H1 (cell line): ENCODE measurements around the gene ATP5ME. TPM values are rescaled to one million over a fixed set of nuclear protein-coding genes. Genes with fewer than 3 reads are reported as not detected.

Experiments
- CTCF ChIA-PET: fragments of 300-600 bp; sonication (Branson Sonifier 250); formaldehyde crosslinking; loops from one replicate; lab custom pipeline; 2021; ENCODE audit not compliant: partially characterized antibody; lab: Charles Lee
- POLR2A ChIA-PET: fragments of 300-600 bp; sonication (Branson Sonifier 250); formaldehyde crosslinking; loops from one replicate; lab custom pipeline; 2021; ENCODE audit warnings: inconsistent platforms; ENCODE audit not compliant: partially characterized antibody; lab: Charles Lee
- DNase-seq, 2 experiments: peaks; one replicate each; pipeline versions ENCODE4 v3.0.0 to v3.0.0-alpha.2; 2010 to 2022; ENCODE audit warnings: low spot score in 2 of 2, low read depth in 1 of 2, mixed read lengths in 1 of 2
- FAIRE-seq: peaks from 2 replicates; lab custom pipeline; 2011; peaks lifted over from hg19 to GRCh38; lab: Jason Lieb, UNC
- H2AFZ ChIP-seq: 2 replicates; pipeline ENCODE4 v1.8.1; 2012; ENCODE audit warnings: low read length, inconsistent platforms
- H2AK5ac ChIP-seq: 2 replicates; pipeline ENCODE4 v1.6.1; 2013; ENCODE audit warnings: low read depth, low read length
- H2BK120ac ChIP-seq: replicated peaks from 2 replicates; pipeline ENCODE3; 2013; ENCODE audit warnings: low read depth, low read length, inconsistent platforms
- H2BK12ac ChIP-seq: 2 replicates; pipeline ENCODE4 v1.6.1; 2013; ENCODE audit warnings: low read depth, low read length
- H2BK15ac ChIP-seq: 2 replicates; pipeline ENCODE4 v1.6.1; 2013; ENCODE audit warnings: low read length
- H2BK20ac ChIP-seq: 2 replicates; pipeline ENCODE4 v1.6.1; 2013; ENCODE audit warnings: low read length
- H2BK5ac ChIP-seq: 2 replicates; pipeline ENCODE4 v1.6.1; 2013; ENCODE audit warnings: low read depth, low read length
- H3K14ac ChIP-seq: 2 replicates; pipeline ENCODE4 v1.6.1; 2013; ENCODE audit warnings: inconsistent platforms; ENCODE audit not compliant: insufficient read length
- H3K18ac ChIP-seq: 2 replicates; pipeline ENCODE4 v1.6.1; 2013; ENCODE audit warnings: low read length; ENCODE audit errors: extremely low read depth
- H3K23ac ChIP-seq: 2 replicates; pipeline ENCODE4 v1.6.1; 2013; ENCODE audit warnings: inconsistent platforms; ENCODE audit not compliant: insufficient read length
- H3K23me2 ChIP-seq: 2 replicates; pipeline ENCODE4 v1.6.1; 2013; ENCODE audit warnings: low read depth, low read length
- H3K27ac ChIP-seq: 2 replicates; pipeline ENCODE4 v1.6.1; 2011; ENCODE audit warnings: low read depth, low read length, inconsistent platforms
- H3K27me3 ChIP-seq, 4 experiments: replicated peaks in 1 of 4; 1 replicate in 1 of 4; 2 replicates in 3 of 4; pipeline versions ENCODE4 v1.6.1 to v1.8.1; 2011 to 2013; ENCODE audit warnings: low read length in 3 of 4, mild to moderate bottlenecking in 3 of 4, inconsistent platforms in 2 of 4, mixed read lengths in 2 of 4, moderate library complexity in 1 of 4; ENCODE audit not compliant: control insufficient read depth in 3 of 4, insufficient read depth in 3 of 4; ENCODE audit errors: extremely low read depth in 1 of 4
- H3K36me3 ChIP-seq, 4 experiments: 2 replicates each; pipeline versions ENCODE4 v1.6.1 to v1.8.1; 2011 to 2013; ENCODE audit warnings: mild to moderate bottlenecking in 4 of 4, low read length in 3 of 4, moderate library complexity in 2 of 4, control low read depth in 1 of 4, inconsistent platforms in 1 of 4; ENCODE audit not compliant: insufficient read depth in 4 of 4, control insufficient read depth in 2 of 4
- H3K4ac ChIP-seq: replicated peaks from 2 replicates; pipeline ENCODE3; 2013; ENCODE audit warnings: low read length, low read depth, mixed read lengths, inconsistent platforms; ENCODE audit not compliant: insufficient read length
- H3K4me1 ChIP-seq, 4 experiments: replicated peaks in 1 of 4; 1 replicate in 1 of 4; 2 replicates in 3 of 4; pipeline versions ENCODE4 v1.6.1 to v1.8.1; 2011 to 2013; ENCODE audit warnings: low read length in 3 of 4, inconsistent platforms in 2 of 4, mixed read lengths in 1 of 4; ENCODE audit not compliant: insufficient read depth in 4 of 4, control insufficient read depth in 3 of 4
- H3K4me2 ChIP-seq, 2 experiments: 2 replicates each; pipeline versions ENCODE4 v1.6.1 to v1.8.1; 2011 to 2013; ENCODE audit warnings: low read depth in 2 of 2, low read length in 2 of 2, control low read depth in 1 of 2, inconsistent platforms in 1 of 2, mild to moderate bottlenecking in 1 of 2; ENCODE audit not compliant: insufficient read depth in 1 of 2
- H3K4me3 ChIP-seq, 4 experiments: fragments of 200-600, 300-600 bp in 1 of 4; sonication (generic), shearing (Covaris generic), sonication (Bioruptor Twin) in 1 of 4; 2 replicates each; pipeline versions ENCODE4 v1.5.1 to v1.8.1; 2011 to 2016; ENCODE audit warnings: low read length in 4 of 4, low read depth in 3 of 4, control low read depth in 2 of 4, inconsistent platforms in 2 of 4, mild to moderate bottlenecking in 2 of 4, mixed read lengths in 1 of 4, moderate library complexity in 1 of 4; ENCODE audit not compliant: insufficient read depth in 2 of 4; ENCODE audit errors: extremely low read depth in 1 of 4
- H3K56ac ChIP-seq: replicated peaks from 2 replicates; pipeline ENCODE3; 2013; ENCODE audit warnings: low read depth, mild to moderate bottlenecking, mixed read lengths, low read length, inconsistent platforms; ENCODE audit not compliant: insufficient read length
- H3K79me1 ChIP-seq: 2 replicates; pipeline ENCODE4 v1.6.1; 2013; ENCODE audit warnings: low read depth, low read length, control low read depth
- H3K79me2 ChIP-seq, 2 experiments: 2 replicates each; pipeline versions ENCODE4 v1.6.1 to v1.8.1; 2012 to 2013; ENCODE audit warnings: low read length in 2 of 2, mild to moderate bottlenecking in 2 of 2, inconsistent platforms in 1 of 2; ENCODE audit not compliant: insufficient read depth in 2 of 2, control insufficient read depth in 1 of 2
- H3K9ac ChIP-seq, 4 experiments: replicated peaks in 1 of 4; 1 replicate in 1 of 4; 2 replicates in 3 of 4; pipeline versions ENCODE4 v1.6.1 to v1.8.1; 2011 to 2013; ENCODE audit warnings: low read depth in 3 of 4, low read length in 3 of 4, control low read depth in 2 of 4, mild to moderate bottlenecking in 2 of 4, moderate library complexity in 2 of 4, inconsistent platforms in 1 of 4; ENCODE audit errors: extremely low read depth in 1 of 4
- H3K9me3 ChIP-seq, 2 experiments: 2 replicates each; pipeline versions ENCODE4 v1.6.1 to v1.8.1; 2012 to 2013; ENCODE audit warnings: mild to moderate bottlenecking in 2 of 2, moderate library complexity in 2 of 2, control low read depth in 1 of 2, inconsistent platforms in 1 of 2, low read depth in 1 of 2, low read length in 1 of 2, mixed read lengths in 1 of 2; ENCODE audit not compliant: insufficient read depth in 2 of 2
- H4K20me1 ChIP-seq, 2 experiments: replicated peaks in 1 of 2; 2 replicates each; pipeline versions ENCODE3 to v1.8.1; 2011 to 2013; ENCODE audit warnings: inconsistent platforms in 2 of 2, low read length in 2 of 2, mild to moderate bottlenecking in 1 of 2; ENCODE audit not compliant: insufficient read depth in 2 of 2, control insufficient read depth in 1 of 2
- H4K5ac ChIP-seq: 2 replicates; pipeline ENCODE4 v1.6.1; 2013; ENCODE audit warnings: low read length, low read depth, mixed read lengths, inconsistent platforms; ENCODE audit not compliant: insufficient read length
- H4K8ac ChIP-seq: 2 replicates; pipeline ENCODE4 v1.8.0; 2013; ENCODE audit warnings: mild to moderate bottlenecking, moderate library complexity, low read length, inconsistent platforms; ENCODE audit not compliant: insufficient read depth; ENCODE audit errors: extremely low read depth
- H4K91ac ChIP-seq: replicated peaks from 2 replicates; pipeline ENCODE3; 2013; ENCODE audit warnings: low read length, mixed read lengths, inconsistent platforms; ENCODE audit not compliant: insufficient read length
- KDM4A ChIP-seq: IDR thresholded peaks from one replicate; pipeline ENCODE4 v1.7.1; 2012; ENCODE audit warnings: low read depth, mild to moderate bottlenecking, moderate library complexity, low read length, inconsistent platforms; ENCODE audit not compliant: severe bottlenecking
- POLR2A ChIP-seq, 2 experiments: IDR thresholded peaks; 1 replicate in 1 of 2; 2 replicates in 1 of 2; pipeline ENCODE4 v1.6.1; 2011; ENCODE audit warnings: low read depth in 2 of 2, low read length in 2 of 2, mild to moderate bottlenecking in 2 of 2; ENCODE audit errors: control extremely low read depth in 1 of 2
- SP4 ChIP-seq: IDR thresholded peaks from 2 replicates; pipeline ENCODE4 v1.6.1; 2012; ENCODE audit warnings: low read length, inconsistent platforms
- WGBS, 2 experiments: shearing (Covaris generic) in 1 of 2; methylation state at CpG; one replicate each; pipeline versions ENCODE4 v1.1.6 to v1.1.7; 2013 to 2015; ENCODE audit warnings: low lambda C conversion rate in 2 of 2, mixed read lengths in 2 of 2, inconsistent platforms in 1 of 2, low coverage in 1 of 2, missing lambda C conversion rate in 1 of 2; ENCODE audit not compliant: insufficient replicate concordance in 2 of 2, insufficient coverage in 1 of 2, insufficient read length in 1 of 2; ENCODE audit errors: extremely low coverage in 1 of 2, missing lambda C conversion rate in 1 of 2; 5-methylcytosine and 5-hydroxymethylcytosine counted together
- polyA plus RNA-seq, 7 experiments: library from polyadenylated mRNA; depleted of rRNA in 3 of 7; stranded (reverse) in 5 of 7; unstranded in 2 of 7; fragments of >200 nt in 5 of 7; fragments of 200-250 nt in 2 of 7; gene quantifications; 1 replicate in 5 of 7; 2 replicates in 1 of 7; 4 replicates in 1 of 7; pipeline versions ENCODE4 v1.2.1 to v1.2.3, GENCODE V29; 2011 to 2013; ENCODE audit warnings: missing spikeins in 2 of 7, mixed read lengths in 2 of 7
- total RNA-seq: library from RNA; stranded (reverse); fragmentation: NEBNext Ultra II Directional; extraction: Animal tissue kit (Norgen Biotek cat#: 25700); gene quantifications from 2 replicates; pipeline ENCODE4 v1.2.1, GENCODE V29; 2021
- TF ChIP-seq, protein P1 (sequence below): IDR thresholded peaks from 2 replicates; pipeline ENCODE4 v1.6.1; 2012; ENCODE audit warnings: inconsistent platforms
- TF ChIP-seq, protein P2 (sequence below): IDR thresholded peaks from 2 replicates; pipeline ENCODE4 v1.6.1; 2011; ENCODE audit warnings: low read depth, mild to moderate bottlenecking, low read length; ENCODE audit not compliant: insufficient read depth
- TF ChIP-seq, protein P3 (sequence below), 3 experiments: IDR thresholded peaks; 1 replicate in 2 of 3; 2 replicates in 1 of 3; pipeline versions ENCODE4 v1.5.1 to v1.6.1; 2011; ENCODE audit warnings: low read length in 3 of 3, mild to moderate bottlenecking in 3 of 3, inconsistent platforms in 2 of 3, low read depth in 1 of 3, moderate library complexity in 1 of 3; ENCODE audit not compliant: insufficient read depth in 1 of 3; ENCODE audit errors: control extremely low read depth in 1 of 3

ATP5ME gene
- total and polyA plus RNA-seq, 2 of the 8 experiments (the other 6 are each of a cell fraction or from before 2014, with no cell fraction given): 375 to 450 TPM

DNA sequence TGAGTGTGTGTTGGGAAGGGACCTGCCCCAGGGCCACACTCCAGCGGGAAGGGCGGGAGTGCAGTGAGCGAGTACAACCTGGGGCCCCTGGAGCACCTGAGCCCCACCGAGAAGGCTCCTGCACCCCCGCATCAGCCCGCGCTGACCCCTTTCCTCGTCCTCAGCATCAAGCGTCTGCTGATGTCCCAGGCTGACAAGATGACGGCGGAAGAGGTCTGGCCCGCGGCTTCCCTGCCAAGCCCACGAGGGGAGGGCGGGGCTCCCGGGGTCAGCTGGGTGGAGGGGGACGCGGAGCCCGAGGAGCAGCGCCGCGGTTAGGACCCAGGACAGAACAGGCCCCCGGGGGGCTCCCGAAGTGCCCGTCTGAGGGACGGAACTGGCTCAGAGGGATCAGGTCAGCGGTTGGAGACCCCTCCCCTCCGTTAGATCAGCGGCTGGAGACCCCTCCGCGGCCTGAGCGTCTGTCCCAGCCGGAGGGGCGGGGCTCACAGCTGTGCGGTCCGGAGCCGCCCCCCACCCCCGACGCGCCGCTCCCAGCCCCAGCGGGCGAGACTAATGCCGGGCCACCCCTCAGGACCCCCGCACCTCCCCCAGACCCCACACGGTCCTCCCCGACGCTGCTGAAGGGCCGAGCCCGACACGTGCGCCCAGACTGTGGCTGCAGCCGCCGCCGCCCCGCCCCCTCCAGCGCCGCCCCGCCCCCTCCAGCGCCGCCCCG, 7.0 kb upstream of the ATP5ME start:
- H4K91ac ChIP-seq: no peak overlapping the region
- H4K5ac ChIP-seq: no peak overlapping the region
- no peak overlapping the region for H3K56ac ChIP-seq
- peaks cover 0 to 19% (median 5%) of the 10 kb centered on the region in 4 experiments; a peak in 5 of 7 replicates for H3K4me1 ChIP-seq
- no peaks in the 10 kb centered on the region for H3K23me2 ChIP-seq
- DNase-seq (peak in 1 of 2 experiments; percentile 75), FAIRE-seq (no peak)
- H4K8ac ChIP-seq: peak overlapping the region; percentile 71
- no peak overlapping the region for H2BK5ac ChIP-seq
- no peak overlapping the region; the same call in 1 of the 2 replicates for H3K18ac ChIP-seq
- CTCF ChIA-PET: interaction anchor here (0.7 to 1.4 kb wide), 4 partner anchors 20 to 78 kb away, joined by 3 to 4 read pairs (median 4); no protein-coding TSS in a partner anchor
- H3K79me2 ChIP-seq: no peaks in the 10 kb centered on the region
- no peak overlapping the region for H2AFZ ChIP-seq
- H3K9ac ChIP-seq: no peak overlapping the region
- 8% methylated on average over 31 of the region's 62 CpGs; no CpG with 5 or more reads in 1 of the 2 experiments for WGBS, 2 experiments
- H3K27ac ChIP-seq: no peak overlapping the region
- H2BK12ac ChIP-seq: no peak overlapping the region
- H4K20me1 ChIP-seq: peaks cover 0 to 14% of the 10 kb centered on the region in 2 experiments
- no peak overlapping the region for H2BK15ac ChIP-seq
- no peaks in the 10 kb centered on the region for H3K36me3 ChIP-seq
- H3K4ac ChIP-seq: no peak overlapping the region
- H3K27me3 ChIP-seq: no peaks in the 10 kb centered on the region; a peak in 2 of 7 replicates
- H3K4me3 ChIP-seq: peak overlapping the region; percentile 18 to 74 (median 54)
- H3K23ac ChIP-seq: no peak overlapping the region
- no peak overlapping the region for H2BK120ac ChIP-seq
- POLR2A ChIA-PET: interaction anchor here (0.6 to 6.3 kb wide), 10 partner anchors 8 to 1123 kb away, joined by 3 to 34 read pairs (median 3); partner anchors contain the start of genes ATP5ME, MYL5, PCGF3 and PDE6B
- H3K14ac ChIP-seq: no peak overlapping the region
- no peaks in the 10 kb centered on the region for H3K9me3 ChIP-seq
- H2AK5ac ChIP-seq: no peak overlapping the region
- no peak overlapping the region for H2BK20ac ChIP-seq
- H3K79me1 ChIP-seq: no peaks in the 10 kb centered on the region
- peak overlapping the region; percentile 58 to 62 for H3K4me2 ChIP-seq
- peak; percentile 72 for TF ChIP-seq KDM4A
- TF ChIP-seq SP4: 0 out of 2 replicates have a peak, but pooled peaks have one; percentile 10
- TF ChIP-seq, protein P1, sequence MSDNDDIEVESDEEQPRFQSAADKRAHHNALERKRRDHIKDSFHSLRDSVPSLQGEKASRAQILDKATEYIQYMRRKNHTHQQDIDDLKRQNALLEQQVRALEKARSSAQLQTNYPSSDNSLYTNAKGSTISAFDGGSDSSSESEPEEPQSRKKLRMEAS: peak; percentile 70; the same call in 1 of the 2 replicates
- TF ChIP-seq, protein P2, sequence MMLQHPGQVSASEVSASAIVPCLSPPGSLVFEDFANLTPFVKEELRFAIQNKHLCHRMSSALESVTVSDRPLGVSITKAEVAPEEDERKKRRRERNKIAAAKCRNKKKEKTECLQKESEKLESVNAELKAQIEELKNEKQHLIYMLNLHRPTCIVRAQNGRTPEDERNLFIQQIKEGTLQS: no peak
- peak in 1 of 2 experiments; percentile 1; a peak in 1 of 3 replicates for TF ChIP-seq POLR2A (IDR thresholded peaks at IDR 0.05; ENCODE audit: control extremely low read depth in 1 of 2, low read depth in 2 of 2, low read length in 2 of 2)
- TF ChIP-seq, protein P3, sequence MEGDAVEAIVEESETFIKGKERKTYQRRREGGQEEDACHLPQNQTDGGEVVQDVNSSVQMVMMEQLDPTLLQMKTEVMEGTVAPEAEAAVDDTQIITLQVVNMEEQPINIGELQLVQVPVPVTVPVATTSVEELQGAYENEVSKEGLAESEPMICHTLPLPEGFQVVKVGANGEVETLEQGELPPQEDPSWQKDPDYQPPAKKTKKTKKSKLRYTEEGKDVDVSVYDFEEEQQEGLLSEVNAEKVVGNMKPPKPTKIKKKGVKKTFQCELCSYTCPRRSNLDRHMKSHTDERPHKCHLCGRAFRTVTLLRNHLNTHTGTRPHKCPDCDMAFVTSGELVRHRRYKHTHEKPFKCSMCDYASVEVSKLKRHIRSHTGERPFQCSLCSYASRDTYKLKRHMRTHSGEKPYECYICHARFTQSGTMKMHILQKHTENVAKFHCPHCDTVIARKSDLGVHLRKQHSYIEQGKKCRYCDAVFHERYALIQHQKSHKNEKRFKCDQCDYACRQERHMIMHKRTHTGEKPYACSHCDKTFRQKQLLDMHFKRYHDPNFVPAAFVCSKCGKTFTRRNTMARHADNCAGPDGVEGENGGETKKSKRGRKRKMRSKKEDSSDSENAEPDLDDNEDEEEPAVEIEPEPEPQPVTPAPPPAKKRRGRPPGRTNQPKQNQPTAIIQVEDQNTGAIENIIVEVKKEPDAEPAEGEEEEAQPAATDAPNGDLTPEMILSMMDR (IDR thresholded peaks at IDR 0.05; ENCODE audit: control extremely low read depth in 1 of 3, insufficient read depth in 1 of 3, low read depth in 1 of 3, low read length in 3 of 3): peak in 1 of 3 experiments; percentile 7; a peak in 1 of 4 replicates
